ENCODE measurements around the gene DEFB129. TPM values are rescaled to one million over a fixed set of nuclear protein-coding genes. Genes with fewer than 3 reads are reported as not detected.
"Not testable (repeated sequence)": the region's sequence is repeated elsewhere in the genome, so short reads cannot be mapped to it uniquely, and the experiment has no call there.

DEFB129 gene
- total and polyA plus RNA-seq, 3 donors from 2014 or later, result not detected

GRCh38 chr20:199996-200395 lies 27.1 kb upstream of the DEFB129 start:
- H3K4me3 ChIP-seq, result no peak overlapping the region
- H3K27ac ChIP-seq, result no peak overlapping the region
- no peaks in the 10 kb centered on the region for H3K9me3 ChIP-seq
- H3K27me3 ChIP-seq, result no peaks in the 10 kb centered on the region
- no peak for DNase-seq
- 70 to 77% methylated on average over 4 of the region's 4 CpGs for WGBS, 2 donors
- intact Hi-C loops (cut with DNase I; ENCODE audit: low total_unique reads), result no loop called here
- H3K4me1 ChIP-seq, result no peaks in the 10 kb centered on the region
- no peak for TF ChIP-seq CTCF (IDR thresholded peaks at IDR 0.05)
- TF ChIP-seq POLR2A (IDR thresholded peaks at IDR 0.05), result no peak
- no peaks in the 10 kb centered on the region for H3K36me3 ChIP-seq (ENCODE audit: low read depth, missing control alignments)

GRCh38 chr20:203630-204029 lies 23.4 kb upstream of the DEFB129 start:
- DNase-seq; intact Hi-C loops (cut with DNase I; ENCODE audit: low total_unique reads); H3K4me1 ChIP-seq; H3K27me3 ChIP-seq; H3K36me3 ChIP-seq (ENCODE audit: low read depth, missing control alignments); H3K9me3 ChIP-seq; H3K27ac ChIP-seq; H3K4me3 ChIP-seq: not testable (repeated sequence)
- WGBS, 2 donors, result 78 to 81% methylated on average over 4 of the region's 4 CpGs

GRCh38 chr20:208942-209566 lies 18.0 kb upstream of the DEFB129 start:
- H3K36me3 ChIP-seq (ENCODE audit: low read depth, missing control alignments), result no peaks in the 10 kb centered on the region
- no peak for DNase-seq
- no peaks in the 10 kb centered on the region for H3K4me1 ChIP-seq
- TF ChIP-seq CTCF (IDR thresholded peaks at IDR 0.05), result peak in 2 of 3 experiments; percentile 30 to 42
- no peak for TF ChIP-seq POLR2A (IDR thresholded peaks at IDR 0.05)
- no peak overlapping the region for H3K27ac ChIP-seq
- H3K4me3 ChIP-seq, result no peak overlapping the region
- H3K9me3 ChIP-seq, result no peaks in the 10 kb centered on the region
- no peaks in the 10 kb centered on the region for H3K27me3 ChIP-seq
- intact Hi-C loops (cut with DNase I; ENCODE audit: low total_unique reads), result no loop called here
- 37 to 49% methylated on average over 5 of the region's 5 CpGs for WGBS, 2 donors

GRCh38 chr20:210809-211502 lies 16.1 kb upstream of the DEFB129 start:
- Histone ChIP-seq H3K4me3 (no peak overlapping the region), H3K9me3 (no peaks in the 10 kb centered on the region), H3K4me1 (no peaks in the 10 kb centered on the region), H3K36me3 (ENCODE audit: low read depth, missing control alignments) (no peaks in the 10 kb centered on the region), H3K27me3 (no peaks in the 10 kb centered on the region), H3K27ac (no peak overlapping the region)
- no peak for DNase-seq
- intact Hi-C loops (cut with DNase I; ENCODE audit: low total_unique reads), result no loop called here
- WGBS, 2 donors, result 50 to 66% methylated on average over 7 of the region's 7 CpGs
- TF ChIP-seq CTCF (IDR thresholded peaks at IDR 0.05) (no peak), POLR2A (IDR thresholded peaks at IDR 0.05) (no peak)

GRCh38 chr20:214383-214782 lies 12.7 kb upstream of the DEFB129 start:
- 82 to 86% methylated on average over 2 of the region's 2 CpGs for WGBS, 2 donors
- intact Hi-C loops (cut with DNase I; ENCODE audit: low total_unique reads), result no loop called here

More at GRCh38 chr20:214383-214782, 12.7 kb upstream of the DEFB129 start:
- no peaks in the 10 kb centered on the region for H3K4me1 ChIP-seq
- no peak overlapping the region for H3K4me3 ChIP-seq
- H3K36me3 ChIP-seq (ENCODE audit: low read depth, missing control alignments), result no peaks in the 10 kb centered on the region
- no peak for TF ChIP-seq POLR2A (IDR thresholded peaks at IDR 0.05)
- no peaks in the 10 kb centered on the region for H3K27me3 ChIP-seq
- H3K27ac ChIP-seq, result no peak overlapping the region
- DNase-seq, result no peak
- H3K9me3 ChIP-seq, result no peaks in the 10 kb centered on the region
